Renal pelvis (tissue), 12 donors: ENCODE measurements around the gene RUNDC1. TPM values are rescaled to one million over a fixed set of nuclear protein-coding genes. Genes with fewer than 3 reads are reported as not detected.
"Not testable (repeated sequence)": the region's sequence is repeated elsewhere in the genome, so short reads cannot be mapped to it uniquely, and the experiment has no call there.

ENCODE experiments used
- DNase-seq: peaks from one replicate; pipeline ENCODE4 v3.0.0-alpha.2; 2013
- long read RNA-seq, 16 experiments: transcript quantifications; one replicate each; lab custom pipeline, GENCODE V29; 2026
- polyA plus RNA-seq, 3 donors: library from polyadenylated mRNA; unstranded; fragments of 120-200 nt; gene quantifications; one replicate each; pipeline ENCODE4 v1.2.1, GENCODE V29; 2013; ENCODE audit not compliant: insufficient read length in 3 of 3

Gene RUNDC1
- polyA plus RNA-seq, result 10 to 100 TPM; 15.4 to 19.1 (median 16.2) TPM
- long read RNA-seq, donor 1, result 0 reads
- long read RNA-seq, donor 2, transcript RUNDC1-201 (5 exons, 3,828 nt), result major isoform, 5 of 12 reads
- long read RNA-seq, donor 2, partial matches to known transcripts, result 0 of 12 reads
- long read RNA-seq, donor 2, other reads (novel, unspliced or antisense), result 6 of 12 reads
- long read RNA-seq, donor 3, partial matches to known transcripts, result 0 of 4 reads
- long read RNA-seq, donor 3, other reads (novel, unspliced or antisense), result 0 of 4 reads
- long read RNA-seq, donor 4, partial matches to known transcripts, result 0 of 1 reads
- long read RNA-seq, donor 4, other reads (novel, unspliced or antisense), result 0 of 1 reads
- long read RNA-seq, donor 5, partial matches to known transcripts, result 0 of 1 reads
- long read RNA-seq, donor 5, other reads (novel, unspliced or antisense), result 0 of 1 reads
- long read RNA-seq, donor 6, transcript RUNDC1-201 (5 exons, 3,828 nt), result major isoform, 5 of 17 reads
- long read RNA-seq, donor 6, partial matches to known transcripts, result 10 of 17 reads
- long read RNA-seq, donor 6, other reads (novel, unspliced or antisense), result 0 of 17 reads
- long read RNA-seq, donor 7, transcript RUNDC1-201 (5 exons, 3,828 nt), result major isoform, 5 of 7 reads
- long read RNA-seq, donor 7, partial matches to known transcripts, result 0 of 7 reads
- long read RNA-seq, donor 7, other reads (novel, unspliced or antisense), result 0 of 7 reads
- long read RNA-seq, donor 8, partial matches to known transcripts, result 0 of 3 reads
- long read RNA-seq, donor 8, other reads (novel, unspliced or antisense), result 0 of 3 reads
- long read RNA-seq, donor 9, partial matches to known transcripts, result 0 of 4 reads
- long read RNA-seq, donor 9, other reads (novel, unspliced or antisense), result 0 of 4 reads
- long read RNA-seq, donor 10, partial matches to known transcripts, result 6 of 10 reads
- long read RNA-seq, donor 10, other reads (novel, unspliced or antisense), result 0 of 10 reads
- long read RNA-seq, donor 11, partial matches to known transcripts, result 0 of 5 reads
- long read RNA-seq, donor 11, other reads (novel, unspliced or antisense), result 0 of 5 reads
- long read RNA-seq, donor 12, partial matches to known transcripts, result 0 of 6 reads
- long read RNA-seq, donor 12, other reads (novel, unspliced or antisense), result 0 of 6 reads
- long read RNA-seq, donor 13, partial matches to known transcripts, result 0 of 3 reads
- long read RNA-seq, donor 13, other reads (novel, unspliced or antisense), result 0 of 3 reads
- long read RNA-seq, donor 14, result 0 reads
- long read RNA-seq, donor 15, result 0 reads
- long read RNA-seq, donor 16, partial matches to known transcripts, result 0 of 3 reads
- long read RNA-seq, donor 16, other reads (novel, unspliced or antisense), result 0 of 3 reads

DNA sequence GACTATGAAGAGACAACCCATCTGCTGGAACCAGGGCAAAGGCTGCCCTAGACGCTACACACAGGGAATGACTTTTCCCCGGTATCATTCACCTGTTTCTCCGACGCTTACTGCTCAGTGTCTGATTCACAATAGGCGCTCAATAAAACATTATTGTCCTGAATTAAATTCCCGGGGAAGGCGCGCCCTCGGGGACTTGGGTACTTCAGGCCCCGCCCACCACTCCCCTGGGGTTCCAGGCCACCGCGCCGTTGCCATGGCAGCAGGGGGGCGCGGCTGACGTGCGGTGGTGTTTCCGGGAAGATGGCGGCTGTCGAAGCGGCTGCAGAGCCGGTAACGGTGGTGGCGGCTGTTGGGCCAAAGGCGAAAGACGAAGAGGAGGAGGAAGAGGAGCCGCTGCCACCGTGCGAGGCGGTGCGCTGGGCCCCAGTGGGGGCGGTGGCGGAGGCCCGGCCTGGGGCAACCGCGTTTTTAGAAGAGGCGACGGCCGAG, at the start of gene RUNDC1:
RUNDC1 (plus strand) TSS at position 292 of the 492 bp plus-strand sequence; CDS start at position 304, 12 bp downstream.
- peak; percentile 92 for DNase-seq

DNA sequence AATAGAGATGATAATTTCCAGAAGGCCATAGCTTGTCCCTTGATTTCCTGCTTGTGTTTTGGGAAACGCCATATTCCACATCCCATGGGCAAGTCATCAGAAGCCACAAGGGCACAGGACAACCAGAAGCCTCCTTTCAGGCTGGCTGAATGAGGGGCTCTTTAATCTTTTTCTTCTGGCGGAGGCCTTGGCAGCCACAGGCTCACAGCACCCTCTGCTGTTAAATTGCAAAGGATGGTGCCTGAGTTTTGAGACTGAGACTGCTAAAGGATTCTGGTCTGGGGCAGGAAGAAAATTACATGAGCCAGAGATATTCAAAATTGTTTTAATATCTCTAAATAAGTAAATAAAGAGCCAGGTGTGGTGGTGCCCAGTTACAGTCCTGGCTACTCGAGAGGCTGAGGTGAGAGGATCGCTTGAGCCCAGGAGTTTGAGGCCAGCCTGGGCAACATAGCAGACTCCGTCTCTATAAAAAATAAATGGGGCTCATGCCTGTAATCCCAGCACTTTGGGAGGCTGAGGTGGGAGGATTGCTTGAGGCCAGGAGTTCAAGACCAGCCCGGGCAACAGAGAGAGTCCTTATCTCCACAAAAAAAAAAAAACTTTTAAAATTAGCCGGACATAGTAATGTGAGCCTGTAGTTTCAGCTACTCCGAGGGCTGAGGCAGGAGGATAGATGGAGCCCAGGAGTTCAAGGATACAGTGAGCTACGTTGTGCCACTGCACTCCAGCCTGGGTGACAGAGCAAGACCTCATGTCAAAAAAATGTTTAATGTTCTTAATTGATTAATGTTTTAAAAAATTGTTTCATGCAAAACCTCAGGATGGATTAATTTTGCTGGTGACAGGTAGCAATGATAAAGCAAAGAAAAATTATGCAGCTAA, 42.4 kb upstream of the RUNDC1 start:
- DNase-seq, result peak; percentile 47

DNA sequence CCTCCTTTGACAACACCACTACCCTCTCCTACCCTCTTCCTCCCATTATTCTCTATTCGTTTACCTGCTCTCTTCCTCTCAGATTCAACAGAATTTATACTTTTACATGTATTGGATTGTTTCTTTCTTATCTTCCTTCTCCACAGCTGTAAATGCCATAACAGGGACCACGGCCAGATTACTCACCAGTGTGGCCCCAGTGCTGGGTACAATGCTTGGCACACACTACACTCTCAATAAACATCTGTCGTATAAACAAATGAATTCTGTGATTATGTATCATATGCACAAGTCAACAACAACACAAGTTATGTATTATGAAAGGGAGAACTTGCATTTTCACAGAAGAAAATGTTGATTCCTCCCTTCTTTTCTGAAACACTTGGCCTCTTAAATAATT, 36.2 kb upstream of the RUNDC1 start:
- no peak for DNase-seq

DNA sequence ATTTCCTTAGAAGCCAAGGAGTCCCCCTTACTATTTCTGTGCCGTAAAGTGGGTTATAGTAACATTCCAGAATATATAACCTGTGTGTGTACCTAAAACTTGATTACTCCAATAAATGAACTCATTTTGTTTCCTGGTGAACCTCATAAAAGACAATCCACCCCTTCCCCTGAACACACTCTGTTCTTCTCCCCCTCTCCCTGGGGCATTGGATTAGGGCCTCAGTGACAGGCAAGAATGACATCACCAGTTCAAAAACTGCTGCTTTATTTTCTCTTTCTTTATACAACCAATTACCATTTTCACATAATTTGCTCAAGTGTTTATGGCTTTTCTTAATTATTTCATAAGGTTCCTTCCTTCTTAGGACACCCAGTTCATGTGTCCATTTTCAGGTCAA, 33.6 kb upstream of the RUNDC1 start:
- DNase-seq, result no peak

DNA sequence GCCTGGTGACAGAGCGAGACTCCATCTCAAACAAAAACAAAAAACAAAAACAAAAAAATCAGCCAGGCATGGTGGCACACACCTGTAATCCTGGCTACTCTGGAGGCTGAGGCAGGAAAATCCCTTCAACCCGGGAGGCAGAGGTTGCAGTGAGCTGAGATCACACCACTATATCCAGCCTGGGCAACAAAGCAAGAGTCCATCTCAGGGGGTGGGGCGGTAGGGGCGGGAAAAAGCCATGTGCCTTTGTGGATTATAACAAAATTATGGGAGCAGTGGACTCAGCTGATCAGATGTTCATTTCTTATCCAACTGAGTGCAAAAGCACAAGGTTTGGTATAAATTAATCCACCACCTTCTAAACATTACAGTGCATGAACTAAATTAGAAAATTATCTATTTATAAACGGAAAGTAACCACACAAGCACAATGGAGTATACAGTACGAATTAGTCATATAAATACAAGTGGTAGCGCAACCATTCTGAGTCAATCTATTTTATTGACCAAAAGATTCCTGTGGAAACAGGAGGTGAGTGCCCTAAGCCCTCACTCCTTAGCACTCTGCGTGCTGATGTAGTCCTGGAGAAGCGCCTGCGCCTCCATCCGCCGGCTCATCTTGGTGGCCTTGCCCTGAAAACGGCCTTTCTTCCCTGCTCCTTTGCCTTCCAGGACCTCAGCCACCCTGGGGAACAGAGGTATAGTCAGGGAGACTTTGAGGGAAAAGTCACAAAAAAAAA, 30.2 kb upstream of the RUNDC1 start:
- DNase-seq, result no peak

DNA sequence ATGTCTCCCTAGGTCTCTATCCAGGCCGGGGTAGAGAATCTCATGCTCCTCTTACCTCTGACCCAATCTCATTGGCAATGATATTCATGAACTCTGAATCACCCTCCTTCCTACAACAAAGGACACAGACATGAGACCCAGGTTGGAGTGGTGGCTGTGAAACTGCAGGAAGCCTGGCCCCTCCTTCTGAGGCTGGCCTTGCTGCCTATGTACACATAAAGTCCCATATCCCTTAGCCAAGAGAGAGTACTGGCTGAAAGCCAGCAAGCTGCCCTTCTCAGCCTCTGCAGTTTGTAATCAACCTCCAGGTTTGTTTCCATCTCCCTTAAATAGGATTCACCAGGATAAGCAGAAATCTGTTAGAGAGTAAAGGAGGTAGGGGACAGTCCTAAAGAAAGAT, 26.7 kb upstream of the RUNDC1 start:
- no peak for DNase-seq

DNA sequence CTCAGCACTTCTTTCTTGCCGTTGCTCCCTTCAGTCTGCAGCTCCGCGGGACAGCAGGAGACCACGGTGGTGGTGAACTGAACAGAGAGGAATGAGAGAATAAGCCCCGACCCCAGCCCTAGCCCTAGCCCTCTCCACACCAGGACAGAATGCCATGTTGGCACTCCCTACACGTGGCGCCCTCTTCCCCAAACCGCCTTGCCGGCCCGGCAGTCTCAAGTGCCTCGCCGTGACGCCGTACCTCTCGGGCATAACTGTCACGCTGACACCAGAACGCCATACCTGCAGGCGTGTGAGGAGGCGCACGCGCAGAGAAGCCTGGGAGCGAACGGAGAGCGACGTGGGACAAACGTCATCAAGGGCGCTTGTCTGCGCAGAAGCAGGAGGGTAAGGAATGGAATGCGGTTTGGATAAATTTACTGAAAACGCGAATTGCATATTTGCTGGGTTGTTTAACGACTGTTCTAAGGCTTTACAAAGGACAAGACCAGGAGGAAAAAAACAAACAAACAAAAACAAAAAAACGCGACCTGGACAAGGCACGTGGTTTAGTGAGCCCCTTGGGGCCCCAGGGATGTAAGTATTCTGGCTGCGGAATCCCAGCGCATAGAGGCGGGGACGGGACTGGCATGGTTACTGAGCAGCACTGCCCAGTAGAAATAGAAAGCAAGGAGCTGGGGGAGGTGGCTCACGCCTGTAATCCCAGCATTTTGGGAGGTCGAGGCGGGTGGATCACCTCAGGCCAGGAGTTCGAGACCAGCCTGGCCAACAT, 16.0 kb upstream of the RUNDC1 start, which contains the start of gene AARSD1:
AARSD1 (minus strand) TSS at position 294 of the 772 bp plus-strand sequence; CDS start at position 280, 14 bp downstream.
- peak; percentile 94 for DNase-seq

DNA sequence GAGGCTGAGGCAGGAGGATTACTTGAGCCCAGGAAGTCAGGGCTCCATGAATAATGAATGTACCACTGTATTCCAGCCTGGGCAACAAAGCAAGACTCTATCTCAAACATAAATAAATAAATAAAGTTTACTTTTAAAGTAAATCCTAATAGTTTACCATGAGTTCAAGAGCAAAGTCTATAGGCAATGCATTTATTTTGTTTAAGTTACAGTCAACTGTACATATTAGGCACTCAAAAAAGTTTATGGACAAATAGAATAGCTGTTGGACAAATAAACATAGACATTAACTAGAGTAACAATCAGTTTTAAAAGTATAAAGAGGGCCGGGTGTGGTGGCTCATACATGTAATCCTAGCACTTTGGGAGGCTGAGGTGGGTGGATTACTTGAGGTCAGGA, 12.4 kb upstream of the RUNDC1 start:
- DNase-seq, result no peak

DNA sequence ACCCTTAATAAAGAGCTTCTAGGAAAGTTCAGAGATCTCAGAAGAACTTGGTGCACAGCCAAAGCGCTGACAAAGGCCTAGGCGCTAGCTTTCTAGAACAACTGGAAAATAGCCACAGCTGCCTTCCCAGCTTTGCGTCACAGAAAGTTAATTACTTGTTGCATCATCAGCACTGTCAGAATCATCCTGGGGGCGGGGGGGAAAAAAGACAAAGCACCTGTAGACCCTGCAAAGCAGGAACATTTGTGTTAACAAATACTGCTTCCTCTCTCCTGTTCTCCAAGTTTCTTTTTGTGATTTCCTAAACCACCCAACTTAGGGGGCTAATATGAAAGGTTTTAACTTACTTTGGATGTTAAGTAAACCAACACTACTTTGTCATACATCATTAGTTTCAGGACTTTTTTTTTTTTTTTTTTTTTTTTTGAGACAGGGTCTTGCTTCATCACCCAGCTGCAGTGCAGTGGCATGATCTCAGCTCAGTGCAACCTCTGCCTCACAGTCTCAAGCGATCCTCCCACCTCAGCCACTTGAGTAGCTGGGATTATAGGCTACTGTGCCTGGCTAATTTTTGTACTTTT, 11.3 kb upstream of the RUNDC1 start:
- peak; percentile 55 for DNase-seq

DNA sequence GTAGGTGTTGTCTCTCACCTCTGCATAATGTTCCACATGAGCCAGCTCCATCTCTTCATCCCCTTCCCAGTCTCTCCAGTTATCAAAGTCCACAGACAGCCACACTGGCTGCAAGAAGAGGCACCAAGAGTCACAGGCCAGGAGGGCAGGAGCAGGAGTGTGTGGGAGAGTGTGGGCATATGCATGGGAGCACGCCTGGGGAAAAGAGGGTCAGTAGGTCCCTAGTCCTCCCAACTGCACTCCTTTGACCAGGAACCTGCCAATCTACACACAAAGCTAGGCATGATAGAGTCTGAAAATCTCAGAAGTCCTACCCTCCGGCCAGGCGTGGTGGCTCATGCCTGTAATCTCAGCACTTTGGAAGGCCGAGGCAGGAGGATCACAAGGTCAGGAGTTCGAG, 8.8 kb upstream of the RUNDC1 start:
- no peak for DNase-seq

DNA sequence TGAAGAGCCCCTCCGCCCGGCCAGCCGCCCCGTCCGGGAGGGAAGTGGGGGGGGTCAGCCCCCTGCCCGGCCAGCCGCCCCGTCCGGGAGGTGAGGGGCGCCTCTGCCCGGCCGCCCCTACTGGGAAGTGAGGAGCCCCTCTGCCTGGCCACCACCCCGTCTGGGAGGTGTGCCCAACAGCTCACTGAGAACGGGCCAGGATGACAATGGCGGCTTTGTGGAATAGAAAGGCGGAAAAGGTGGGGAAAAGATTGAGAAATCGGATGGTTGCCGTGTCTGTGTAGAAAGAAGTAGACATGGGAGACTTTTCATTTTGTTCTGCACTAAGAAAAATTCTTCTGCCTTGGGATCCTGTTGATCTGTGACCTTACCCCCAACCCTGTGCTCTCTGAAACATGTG, 7.0 kb upstream of the RUNDC1 start:
- not testable (repeated sequence) for DNase-seq

DNA sequence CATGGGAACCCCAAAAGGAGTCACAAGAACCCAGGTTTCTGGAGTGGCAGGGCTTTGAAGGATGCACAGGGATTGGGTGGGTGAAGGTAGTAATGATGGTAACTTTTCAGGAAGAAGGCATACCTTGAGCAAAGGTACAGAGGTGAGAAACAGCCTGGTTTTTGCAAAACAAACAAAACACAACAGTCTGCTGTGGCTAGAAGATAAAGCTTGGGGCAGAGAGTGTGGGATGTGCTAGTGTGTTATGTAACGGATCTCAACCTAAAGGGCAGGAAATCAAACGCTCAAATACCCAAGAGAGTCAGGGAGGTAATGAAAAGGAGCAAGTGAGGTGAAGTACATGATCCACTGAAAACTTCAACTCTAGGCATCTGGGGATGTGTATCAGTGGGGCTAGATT, 5.1 kb upstream of the RUNDC1 start:
- DNase-seq, result no peak

DNA sequence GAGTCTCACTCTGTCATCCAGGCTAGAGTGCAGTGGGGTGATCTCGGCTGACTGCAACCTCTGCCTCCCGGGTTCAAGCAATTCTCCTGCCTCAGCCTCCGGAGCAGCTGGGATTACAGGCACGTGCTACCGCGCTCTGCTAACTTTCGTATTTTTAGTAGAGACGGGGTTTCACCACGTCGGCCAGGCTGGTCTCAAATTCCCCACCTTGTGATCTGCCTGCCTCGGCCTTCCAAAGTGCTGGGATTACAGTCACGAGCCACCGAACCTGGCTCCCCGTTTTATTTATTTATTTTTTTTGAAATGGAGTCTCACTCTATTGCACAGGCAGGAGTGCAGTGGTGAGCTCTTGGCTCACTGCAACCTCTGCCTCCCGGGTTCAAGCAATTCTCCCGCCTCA, 4.7 kb upstream of the RUNDC1 start:
- DNase-seq, result not testable (repeated sequence)

DNA sequence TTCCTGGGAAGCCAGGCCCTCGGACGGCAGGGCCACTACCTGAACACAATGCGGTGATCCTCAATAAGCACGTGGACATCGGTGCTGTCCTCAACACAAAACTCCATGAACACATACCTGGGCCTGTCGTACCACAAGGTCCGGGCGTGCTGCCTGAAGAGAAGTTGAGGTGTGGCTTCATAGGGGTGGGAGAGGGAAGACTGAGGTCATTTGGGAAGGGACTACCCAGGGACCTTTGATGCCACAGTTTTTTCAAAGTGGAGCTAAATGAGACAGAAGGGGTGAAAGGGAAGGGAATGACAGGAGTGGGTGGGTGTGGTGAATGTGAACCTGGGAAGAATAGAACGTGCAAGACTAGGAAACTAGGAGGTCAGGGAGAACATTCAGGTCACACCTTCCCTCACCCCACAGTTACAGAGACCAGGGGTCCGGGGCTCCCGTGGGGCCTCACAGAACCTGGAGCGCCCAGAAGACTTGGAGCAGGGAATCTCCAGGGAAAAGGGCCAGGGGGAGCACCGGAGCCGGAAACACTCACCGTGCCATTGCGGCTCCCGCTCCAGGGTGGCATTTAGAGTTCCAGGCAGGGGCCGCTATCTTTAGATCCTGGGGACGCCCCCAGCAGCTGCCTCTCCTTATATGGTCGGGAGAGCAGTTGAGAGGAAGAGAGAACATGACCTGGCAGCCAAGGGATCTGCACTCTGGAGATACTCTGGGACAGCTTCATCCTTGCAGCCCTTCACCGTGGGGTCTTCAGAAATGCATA, 673 bp upstream of the RUNDC1 start, which contains the start of gene PTGES3L:
PTGES3L (minus strand) TSS at position 570 of the 763 bp plus-strand sequence; CDS start at position 543, 27 bp downstream.
- DNase-seq, result peak; percentile 44

DNA sequence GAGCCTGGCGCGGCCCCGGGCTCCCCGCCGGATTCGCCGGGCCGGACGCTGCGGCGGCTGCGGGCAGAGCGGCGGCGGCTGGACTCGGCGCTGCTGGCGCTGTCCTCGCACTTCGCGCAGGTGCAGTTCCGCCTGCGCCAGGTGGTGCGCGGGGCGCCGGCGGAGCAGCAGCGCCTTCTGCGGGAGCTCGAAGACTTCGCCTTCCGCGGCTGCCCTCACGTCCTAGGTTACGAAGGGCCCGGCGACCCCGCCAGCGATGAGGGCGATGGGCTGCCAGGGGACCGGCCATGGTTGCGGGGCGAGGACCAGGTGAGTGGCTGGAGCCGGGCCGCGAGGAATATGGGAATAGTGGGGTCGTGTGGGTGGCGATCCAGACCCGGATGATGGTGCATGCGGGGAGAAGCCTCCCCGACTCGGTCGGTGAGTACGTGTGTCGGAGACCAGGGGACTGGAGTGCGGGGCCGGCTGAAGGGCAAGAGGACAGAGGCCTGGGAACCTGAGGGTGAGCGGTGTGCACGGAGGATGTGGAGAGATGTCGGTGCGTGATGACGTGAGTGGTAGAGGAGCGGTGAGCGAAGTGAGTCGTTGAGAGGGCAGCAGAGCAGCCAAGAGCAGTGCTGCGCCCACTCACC, 517 bp downstream of the RUNDC1 start:
- DNase-seq, result peak; percentile 41

DNA sequence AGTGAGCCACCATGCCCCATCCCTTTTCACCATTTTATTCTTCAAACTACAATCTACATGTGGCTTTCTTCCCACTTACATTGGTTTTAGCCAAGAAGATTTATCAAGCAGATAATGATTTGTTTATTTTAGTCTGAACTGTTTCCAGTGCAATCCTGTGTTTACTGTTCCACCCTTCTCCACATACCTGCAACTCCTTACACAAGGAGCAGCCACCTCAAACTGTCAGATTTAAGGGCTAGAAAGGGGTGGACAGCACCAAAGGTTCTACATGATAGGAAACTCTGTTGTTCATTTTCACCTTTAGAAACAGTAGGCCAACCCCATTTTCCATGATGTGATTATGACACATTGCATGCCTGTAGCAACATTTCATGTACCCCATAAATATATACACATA, 1.9 kb downstream of the RUNDC1 start:
- no peak for DNase-seq

DNA sequence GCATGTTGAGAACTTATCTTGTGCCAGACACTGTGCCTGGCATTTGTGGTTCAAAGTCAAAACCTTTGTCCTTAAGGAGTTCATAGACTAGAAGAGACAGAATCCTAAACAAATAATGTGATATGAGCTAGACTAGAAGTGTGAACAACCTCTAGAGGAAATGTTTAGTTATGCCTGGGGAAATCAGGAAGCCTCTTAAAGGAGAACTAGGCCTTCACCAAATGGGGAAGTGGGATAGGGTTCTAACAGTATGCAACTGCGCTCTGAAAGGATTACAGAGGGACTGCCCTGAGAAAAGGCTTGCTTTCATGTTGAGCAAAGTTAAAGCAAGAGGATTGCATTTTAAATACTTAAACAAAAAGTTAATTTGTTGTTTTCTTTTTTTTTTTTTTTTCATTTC, 4.9 kb downstream of the RUNDC1 start:
- DNase-seq, result no peak
